ENCODE results near the gene JMJD1C. TPM values are rescaled to one million over a fixed set of nuclear protein-coding genes. Genes with fewer than 3 reads are reported as not detected.

The JMJD1C gene
- total and polyA plus RNA-seq, 2 donors (not counting 3 experiments of a cell fraction or from before 2014, with no cell fraction given) = 32.1 to 97.1 TPM

GRCh38 chr10:63337455-63338251 lies 128.1 kb downstream of the JMJD1C start:
- no peak overlapping the region for H3K27ac ChIP-seq (ENCODE audit: insufficient read depth, low read depth, low read length)
- no peaks in the 10 kb centered on the region for H3K27me3 ChIP-seq (ENCODE audit: control insufficient read depth in 2 of 2, insufficient read depth in 2 of 2, low read length in 2 of 2)
- no peak overlapping the region for H3K4me2 ChIP-seq (ENCODE audit: insufficient read depth, low read length)
- ChIA-PET POLR2A (no interaction called here), CTCF (interaction anchor here (1.4 kb wide), 1 partner anchor 8 kb away, joined by 3 read pairs; no protein-coding TSS in a partner anchor)
- H3K9me1 ChIP-seq (replicated peaks; ENCODE audit: control insufficient read depth, extremely low read depth, insufficient read depth, low read length) = no peaks in the 10 kb centered on the region
- intact Hi-C loops (cut with micrococcal nuclease) = no loop called here
- TF ChIP-seq, protein P1, sequence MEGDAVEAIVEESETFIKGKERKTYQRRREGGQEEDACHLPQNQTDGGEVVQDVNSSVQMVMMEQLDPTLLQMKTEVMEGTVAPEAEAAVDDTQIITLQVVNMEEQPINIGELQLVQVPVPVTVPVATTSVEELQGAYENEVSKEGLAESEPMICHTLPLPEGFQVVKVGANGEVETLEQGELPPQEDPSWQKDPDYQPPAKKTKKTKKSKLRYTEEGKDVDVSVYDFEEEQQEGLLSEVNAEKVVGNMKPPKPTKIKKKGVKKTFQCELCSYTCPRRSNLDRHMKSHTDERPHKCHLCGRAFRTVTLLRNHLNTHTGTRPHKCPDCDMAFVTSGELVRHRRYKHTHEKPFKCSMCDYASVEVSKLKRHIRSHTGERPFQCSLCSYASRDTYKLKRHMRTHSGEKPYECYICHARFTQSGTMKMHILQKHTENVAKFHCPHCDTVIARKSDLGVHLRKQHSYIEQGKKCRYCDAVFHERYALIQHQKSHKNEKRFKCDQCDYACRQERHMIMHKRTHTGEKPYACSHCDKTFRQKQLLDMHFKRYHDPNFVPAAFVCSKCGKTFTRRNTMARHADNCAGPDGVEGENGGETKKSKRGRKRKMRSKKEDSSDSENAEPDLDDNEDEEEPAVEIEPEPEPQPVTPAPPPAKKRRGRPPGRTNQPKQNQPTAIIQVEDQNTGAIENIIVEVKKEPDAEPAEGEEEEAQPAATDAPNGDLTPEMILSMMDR (IDR thresholded peaks at IDR 0.05; ENCODE audit: extremely low read depth in 1 of 2, insufficient read depth in 1 of 2, low read depth in 1 of 2, low read length in 2 of 2) = no peak
- no peak for TF ChIP-seq MYC (IDR thresholded peaks at IDR 0.05; ENCODE audit: low read depth, low read length)
- no peak for TF ChIP-seq MAX (IDR thresholded peaks at IDR 0.05; ENCODE audit: insufficient read depth, insufficient read length)
- no peak for TF ChIP-seq POLR2AphosphoS5 (IDR thresholded peaks at IDR 0.05; ENCODE audit: insufficient read depth, low read depth, low read length)
- no peak for TF ChIP-seq POLR2A (IDR thresholded peaks at IDR 0.05; ENCODE audit: low read depth, low read length)
- no peak for TF ChIP-seq EZH2 (IDR thresholded peaks at IDR 0.05; ENCODE audit: borderline replicate concordance, low read depth, low read length, severe bottlenecking)
- TF ChIP-seq JUN (IDR thresholded peaks at IDR 0.05; ENCODE audit: borderline replicate concordance, insufficient read depth, insufficient read length, low read depth) = no peak
- TF ChIP-seq GATA2 (IDR thresholded peaks at IDR 0.05; ENCODE audit: insufficient read depth, insufficient read length, low read depth, low read length) = no peak
- TF ChIP-seq FOS (IDR thresholded peaks at IDR 0.05; ENCODE audit: borderline replicate concordance, insufficient read depth, low read length) = no peak
- H3K4me3 ChIP-seq (replicated peaks in 1 of 3; ENCODE audit: insufficient read depth in 1 of 3, low read depth in 1 of 3, low read length in 3 of 3) = no peak overlapping the region
- no peak overlapping the region for H2AFZ ChIP-seq (ENCODE audit: low read depth, low read length)
- peaks cover 25% of the 10 kb centered on the region for H3K79me2 ChIP-seq (ENCODE audit: control insufficient read depth, insufficient read depth, low read length)
- FAIRE-seq = no peak
- no peak for DNase-seq (ENCODE audit: low read depth, low spot score)
- dilution Hi-C loops (cut with MboI; ENCODE audit: extremely low pct_ligation_motif_present, low sequenced_read_pairs) = no loop called here
- peaks cover 0 to 2% of the 10 kb centered on the region in 2 experiments for H3K36me3 ChIP-seq (ENCODE audit: control insufficient read depth in 2 of 2, extremely low read depth in 1 of 2, insufficient read depth in 2 of 2, low read length in 2 of 2)
- H3K9ac ChIP-seq (replicated peaks; ENCODE audit: extremely low read depth, insufficient read depth, low read length) = no peak overlapping the region
- no peaks in the 10 kb centered on the region for H3K4me1 ChIP-seq (ENCODE audit: control insufficient read depth, extremely low read depth, insufficient read depth, low read length)
- BruUV-seq (replicated peaks) = no TSS peak
- peaks cover 2% of the 10 kb centered on the region for H4K20me1 ChIP-seq (replicated peaks; ENCODE audit: control insufficient read depth, extremely low read depth, insufficient read depth, low read length)
- H3K9me3 ChIP-seq (replicated peaks; ENCODE audit: control insufficient read depth, insufficient read depth, low read length) = no peaks in the 10 kb centered on the region

Data from endothelial cell of umbilical vein (primary cell).